DND-41 (cell line): ENCODE results near the gene COL6A3.

ENCODE experiments used
- ATAC-seq: fragments of 200-7000 bp; cut with Tn5 transposase; 3 replicates; pipeline ENCODE4 v1.9.1; 2021; ENCODE audit warnings: low read depth; ENCODE audit not compliant: insufficient read depth
- DNase-seq: peaks from one replicate; pipeline ENCODE4 v3.0.0-alpha.2; 2020
- H2AFZ ChIP-seq: 2 replicates; pipeline ENCODE4 v1.6.0; 2012; ENCODE audit warnings: low read depth, low read length
- H3K27ac ChIP-seq: 2 replicates; pipeline ENCODE4 v1.5.1; 2012; ENCODE audit warnings: low read length, inconsistent platforms
- H3K27me3 ChIP-seq: fragments of 200-600 bp; sonication (generic); 2 replicates; pipeline ENCODE4 v1.6.0; 2012; ENCODE audit warnings: low read length, mild to moderate bottlenecking, inconsistent platforms; ENCODE audit not compliant: insufficient read depth, poor library complexity
- H3K36me3 ChIP-seq: 2 replicates; pipeline ENCODE4 v1.5.1; 2012; ENCODE audit warnings: low read length, inconsistent platforms; ENCODE audit not compliant: insufficient read depth
- H3K4me1 ChIP-seq: 2 replicates; pipeline ENCODE4 v1.5.1; 2012; ENCODE audit warnings: mild to moderate bottlenecking, low read length; ENCODE audit not compliant: insufficient read depth
- H3K4me2 ChIP-seq: 2 replicates; pipeline ENCODE4 v1.6.0; 2012; ENCODE audit warnings: mild to moderate bottlenecking, moderate library complexity, low read length, inconsistent platforms; ENCODE audit not compliant: insufficient read depth
- H3K4me3 ChIP-seq, 2 experiments: fragments of 200-600 bp in 1 of 2; shearing (Covaris generic) in 1 of 2; 2 replicates each; pipeline ENCODE4 v1.5.1; 2012 to 2016; ENCODE audit warnings: inconsistent platforms in 2 of 2, low read length in 2 of 2, mild to moderate bottlenecking in 2 of 2, low read depth in 1 of 2, moderate library complexity in 1 of 2
- H3K79me2 ChIP-seq: 2 replicates; pipeline ENCODE4 v1.6.0; 2012; ENCODE audit warnings: low read length, inconsistent platforms; ENCODE audit not compliant: insufficient read depth
- H3K9ac ChIP-seq: 2 replicates; pipeline ENCODE4 v1.6.0; 2012; ENCODE audit warnings: low read depth, mild to moderate bottlenecking, inconsistent platforms, low read length, moderate library complexity
- H3K9me3 ChIP-seq: 2 replicates; pipeline ENCODE4 v1.5.1; 2012; ENCODE audit warnings: low read length, moderate library complexity, mild to moderate bottlenecking, inconsistent platforms; ENCODE audit not compliant: insufficient read depth, severe bottlenecking
- H4K20me1 ChIP-seq: 2 replicates; pipeline ENCODE4 v1.6.0; 2012; ENCODE audit warnings: low read length; ENCODE audit not compliant: insufficient read depth
- EZH2 ChIP-seq: IDR thresholded peaks from 3 replicates; pipeline ENCODE4 v1.6.1; 2012; ENCODE audit warnings: borderline replicate concordance, low read depth, mild to moderate bottlenecking, moderate library complexity, low read length, inconsistent platforms; ENCODE audit not compliant: severe bottlenecking
- TF ChIP-seq, protein P1 (sequence below): IDR thresholded peaks from 2 replicates; pipeline ENCODE4 v1.5.1; 2012; ENCODE audit warnings: borderline replicate concordance, low read length, moderate library complexity, mild to moderate bottlenecking; ENCODE audit not compliant: poor library complexity, severe bottlenecking; ENCODE audit errors: extremely low read depth

Gene COL6A3

DNA sequence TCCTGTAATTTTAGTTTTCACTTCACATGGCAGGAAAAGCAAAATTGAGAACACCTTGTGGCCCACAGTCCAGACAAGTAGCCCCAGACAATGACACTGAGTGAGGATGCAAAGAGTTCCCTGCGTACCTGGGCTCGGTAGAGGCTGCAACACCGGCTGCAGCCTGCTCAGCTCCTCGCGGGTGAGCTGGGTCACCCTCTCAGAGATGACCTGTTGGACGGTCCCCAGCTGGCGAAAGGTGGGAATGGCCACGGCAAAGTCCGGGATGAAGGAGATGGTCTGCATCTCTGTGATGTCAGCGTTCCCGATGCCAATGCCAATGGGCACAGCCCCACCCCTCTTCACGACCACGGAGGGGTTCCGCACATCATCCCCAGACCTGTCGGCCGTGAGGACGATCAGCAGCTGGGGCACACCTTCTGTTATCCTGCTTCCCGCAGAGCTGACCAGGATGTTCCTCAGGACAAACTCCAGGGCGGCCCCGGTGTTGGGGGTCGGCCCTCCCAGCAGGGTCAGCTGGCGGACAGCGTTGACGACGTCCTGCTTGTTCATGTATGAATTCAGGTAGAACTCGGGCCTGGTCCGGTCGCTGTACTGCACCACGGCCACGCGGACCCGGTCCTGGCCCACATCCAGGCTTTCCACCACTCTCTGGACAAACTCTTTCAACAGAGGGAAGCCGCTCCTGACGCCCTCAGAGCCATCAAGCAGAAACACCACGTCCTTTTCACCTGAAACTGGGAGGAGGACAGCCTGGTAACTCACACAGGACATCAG lies 39.5 kb downstream of the COL6A3 start:
- H3K27ac ChIP-seq, result no peak overlapping the region
- H4K20me1 ChIP-seq, result no peaks in the 10 kb centered on the region
- no peak overlapping the region for H2AFZ ChIP-seq
- ATAC-seq, result no peak
- H3K9ac ChIP-seq, result no peak overlapping the region
- TF ChIP-seq, protein P1, sequence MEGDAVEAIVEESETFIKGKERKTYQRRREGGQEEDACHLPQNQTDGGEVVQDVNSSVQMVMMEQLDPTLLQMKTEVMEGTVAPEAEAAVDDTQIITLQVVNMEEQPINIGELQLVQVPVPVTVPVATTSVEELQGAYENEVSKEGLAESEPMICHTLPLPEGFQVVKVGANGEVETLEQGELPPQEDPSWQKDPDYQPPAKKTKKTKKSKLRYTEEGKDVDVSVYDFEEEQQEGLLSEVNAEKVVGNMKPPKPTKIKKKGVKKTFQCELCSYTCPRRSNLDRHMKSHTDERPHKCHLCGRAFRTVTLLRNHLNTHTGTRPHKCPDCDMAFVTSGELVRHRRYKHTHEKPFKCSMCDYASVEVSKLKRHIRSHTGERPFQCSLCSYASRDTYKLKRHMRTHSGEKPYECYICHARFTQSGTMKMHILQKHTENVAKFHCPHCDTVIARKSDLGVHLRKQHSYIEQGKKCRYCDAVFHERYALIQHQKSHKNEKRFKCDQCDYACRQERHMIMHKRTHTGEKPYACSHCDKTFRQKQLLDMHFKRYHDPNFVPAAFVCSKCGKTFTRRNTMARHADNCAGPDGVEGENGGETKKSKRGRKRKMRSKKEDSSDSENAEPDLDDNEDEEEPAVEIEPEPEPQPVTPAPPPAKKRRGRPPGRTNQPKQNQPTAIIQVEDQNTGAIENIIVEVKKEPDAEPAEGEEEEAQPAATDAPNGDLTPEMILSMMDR, result no peak
- TF ChIP-seq EZH2, result no peak
- H3K9me3 ChIP-seq, result no peaks in the 10 kb centered on the region
- no peaks in the 10 kb centered on the region for H3K79me2 ChIP-seq
- H3K4me2 ChIP-seq, result no peak overlapping the region
- no peak overlapping the region for H3K4me3 ChIP-seq
- H3K27me3 ChIP-seq, result peaks cover 16% of the 10 kb centered on the region
- H3K36me3 ChIP-seq, result no peaks in the 10 kb centered on the region
- H3K4me1 ChIP-seq, result no peaks in the 10 kb centered on the region
- DNase-seq, result no peak

DNA sequence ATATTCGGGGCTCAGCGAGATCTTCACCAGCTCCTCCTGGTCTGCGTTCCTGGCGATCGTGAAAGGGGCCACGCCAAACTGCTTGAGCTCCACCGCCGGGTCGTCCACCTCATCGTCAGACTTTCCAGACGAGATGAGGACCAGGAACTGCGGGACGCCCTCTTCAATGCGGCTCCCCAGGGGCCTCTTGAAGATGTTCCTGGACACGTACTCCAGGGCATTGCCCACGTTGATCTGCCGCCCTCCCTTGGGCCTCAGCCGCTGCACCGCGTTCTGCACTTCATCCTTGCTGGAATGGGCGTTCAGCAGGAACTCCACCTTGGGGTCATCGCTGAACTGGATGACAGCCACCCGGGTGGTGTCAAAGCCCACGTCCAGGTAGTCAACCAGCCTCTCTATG lies 42.1 kb downstream of the COL6A3 start:
- TF ChIP-seq, protein P1, result no peak
- no peak for TF ChIP-seq EZH2
- Histone ChIP-seq H3K9ac (no peak overlapping the region), H3K4me2 (no peak overlapping the region), H3K36me3 (no peaks in the 10 kb centered on the region), H3K4me3 (no peak overlapping the region), H3K79me2 (no peaks in the 10 kb centered on the region), H3K9me3 (no peaks in the 10 kb centered on the region), H3K4me1 (no peaks in the 10 kb centered on the region), H4K20me1 (no peaks in the 10 kb centered on the region), H2AFZ (no peak overlapping the region), H3K27ac (no peak overlapping the region), H3K27me3 (peaks cover 11% of the 10 kb centered on the region)
- DNase-seq, result no peak
- no peak for ATAC-seq

DNA sequence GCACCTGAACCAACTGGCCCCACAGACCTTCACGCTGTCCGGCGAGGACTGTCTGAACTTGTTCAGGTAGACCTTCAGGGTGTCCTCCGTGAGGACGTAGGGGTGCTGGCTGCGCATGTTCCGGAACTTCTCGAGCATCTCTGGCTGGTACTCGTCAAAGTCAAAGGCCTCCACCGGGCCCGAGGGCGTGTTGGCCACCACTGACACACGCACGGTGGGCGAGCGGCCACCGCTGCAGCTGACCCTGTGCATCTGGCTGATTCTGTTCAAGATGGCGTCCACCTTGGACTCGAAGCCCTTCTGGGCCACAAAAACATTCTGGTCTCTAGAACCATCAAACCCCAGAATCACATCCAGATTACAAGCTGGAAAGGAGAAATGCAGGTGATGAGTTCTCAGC lies 48.3 kb downstream of the COL6A3 start:
- Histone ChIP-seq H4K20me1 (no peaks in the 10 kb centered on the region), H3K27ac (no peak overlapping the region), H3K36me3 (no peaks in the 10 kb centered on the region), H3K79me2 (no peaks in the 10 kb centered on the region), H3K9ac (no peak overlapping the region), H3K4me2 (no peak overlapping the region), H3K4me1 (no peaks in the 10 kb centered on the region), H3K4me3 (no peak overlapping the region), H2AFZ (no peak overlapping the region), H3K27me3 (peaks cover 15% of the 10 kb centered on the region), H3K9me3 (no peaks in the 10 kb centered on the region)
- DNase-seq, result no peak
- TF ChIP-seq, protein P1, result no peak
- no peak for TF ChIP-seq EZH2
- no peak for ATAC-seq

DNA sequence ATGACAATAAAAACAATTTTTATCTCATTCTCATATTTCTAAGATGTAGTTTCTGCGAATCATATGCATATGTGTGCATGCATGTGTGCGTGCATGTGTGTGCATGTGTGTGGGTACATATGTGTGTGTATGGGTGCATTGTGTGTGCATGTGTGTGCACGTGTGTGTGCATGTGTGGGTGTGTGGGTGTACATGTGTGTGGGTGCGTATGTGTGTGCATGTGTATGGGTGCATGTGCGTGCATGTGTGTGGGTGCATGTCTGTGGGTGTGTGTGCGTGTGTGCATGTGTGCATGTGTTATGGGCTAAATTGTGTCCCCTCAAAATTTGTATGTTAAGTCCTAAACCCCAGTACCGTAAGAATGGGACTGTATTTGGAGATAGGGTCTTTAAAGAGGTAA lies 49.3 kb downstream of the COL6A3 start:
- ATAC-seq (no peak), DNase-seq (no peak)
- H3K9ac ChIP-seq, result no peak overlapping the region
- no peak overlapping the region for H3K4me2 ChIP-seq
- no peak overlapping the region for H3K27ac ChIP-seq
- H3K79me2 ChIP-seq, result no peaks in the 10 kb centered on the region
- H4K20me1 ChIP-seq, result no peaks in the 10 kb centered on the region
- no peaks in the 10 kb centered on the region for H3K4me1 ChIP-seq
- H3K27me3 ChIP-seq, result peaks cover 15% of the 10 kb centered on the region
- H3K9me3 ChIP-seq, result no peaks in the 10 kb centered on the region
- no peak overlapping the region for H2AFZ ChIP-seq
- no peak overlapping the region for H3K4me3 ChIP-seq
- TF ChIP-seq EZH2, result no peak
- TF ChIP-seq, protein P1, result no peak
- H3K36me3 ChIP-seq, result no peaks in the 10 kb centered on the region
